Measurements from ENCODE around the gene WDR88. TPM values are rescaled to one million over a fixed set of nuclear protein-coding genes. Genes with fewer than 3 reads are reported as not detected.

WDR88 gene
- total and polyA plus RNA-seq, 2 donors (not counting 1 experiment from before 2014, with no cell fraction given): 0.47 TPM; not detected in 1

- no peaks in the 10 kb centered on the region for H3K9me3 ChIP-seq (ENCODE audit: control extremely low read depth in 1 of 3, control insufficient read depth in 2 of 3, insufficient read depth in 1 of 3, low read length in 2 of 3)
- no peaks in the 10 kb centered on the region for H3K27me3 ChIP-seq (replicated peaks in 1 of 4; ENCODE audit: control extremely low read depth in 1 of 4, control insufficient read depth in 3 of 4, insufficient read depth in 4 of 4, low read length in 3 of 4)
- H3K27ac Mint-ChIP-seq: no peak overlapping the region
- no peaks in the 10 kb centered on the region for H3K27me3 Mint-ChIP-seq
- peaks cover 3% of the 10 kb centered on the region for H3K79me2 ChIP-seq (ENCODE audit: control insufficient read depth, insufficient read depth, low read length)
- no peak overlapping the region for H3K4me2 ChIP-seq (replicated peaks; ENCODE audit: low read depth, low read length, poor library complexity, severe bottlenecking)
- no peak overlapping the region for H3K4me3 Mint-ChIP-seq
- H2AFZ ChIP-seq (ENCODE audit: insufficient read depth, low read depth, low read length, poor library complexity, severe bottlenecking): no peak overlapping the region
- TF ChIP-seq EZH2 (IDR thresholded peaks at IDR 0.05; ENCODE audit: borderline replicate concordance, insufficient read depth, low read depth, low read length, poor library complexity, severe bottlenecking) (no peak), CTCF (IDR thresholded peaks at IDR 0.05) (no peak)
- peaks cover 19 to 56% of the 10 kb centered on the region in 2 experiments for H3K36me3 ChIP-seq (replicated peaks in 1 of 2; ENCODE audit: control extremely low read depth in 1 of 2, control insufficient read depth in 1 of 2, extremely low read depth in 1 of 2, insufficient read depth in 2 of 2, low read length in 1 of 2)
- no peak overlapping the region for H3K9ac ChIP-seq (ENCODE audit: low read length)
- no peaks in the 10 kb centered on the region for H3K4me1 ChIP-seq (ENCODE audit: control insufficient read depth in 2 of 2, insufficient read depth in 2 of 2, low read length in 2 of 2)
- H3K9me3 Mint-ChIP-seq (ENCODE audit: insufficient read depth): no peaks in the 10 kb centered on the region
- no peak overlapping the region for H3K27ac ChIP-seq (ENCODE audit: low read length in 2 of 2)
- no peak overlapping the region for H3K4me3 ChIP-seq (ENCODE audit: control extremely low read depth in 1 of 5, extremely low read depth in 1 of 5, insufficient read depth in 1 of 5, low read depth in 2 of 5, low read length in 4 of 5)
- H4K20me1 ChIP-seq (ENCODE audit: control insufficient read depth, insufficient read depth, low read length, poor library complexity, severe bottlenecking): no peaks in the 10 kb centered on the region
- ChIA-PET CTCF (no interaction called here), POLR2A (no interaction called here)
- 100% methylated on average over 1 of the region's 3 CpGs for WGBS (ENCODE audit: insufficient coverage)
- intact Hi-C loops (cut with micrococcal nuclease): no loop called here
- DNase-seq (no peak), ATAC-seq (ENCODE audit: low read depth) (no peak)
- no peaks in the 10 kb centered on the region for H3K4me1 Mint-ChIP-seq
These were observed 41.7 kb upstream of the WDR88 start for GRCh38 chr19:33090179-33090578.

GRCh38 chr19:33093420-33094210 is 38.3 kb upstream of the WDR88 start:
- Histone ChIP-seq H2AFZ (ENCODE audit: insufficient read depth, low read depth, low read length, poor library complexity, severe bottlenecking) (no peak overlapping the region), H3K9ac (ENCODE audit: low read length) (no peak overlapping the region), H3K27me3 (replicated peaks in 1 of 4; ENCODE audit: control extremely low read depth in 1 of 4, control insufficient read depth in 3 of 4, insufficient read depth in 4 of 4, low read length in 3 of 4) (no peaks in the 10 kb centered on the region), H3K36me3 (replicated peaks in 1 of 2; ENCODE audit: control extremely low read depth in 1 of 2, control insufficient read depth in 1 of 2, extremely low read depth in 1 of 2, insufficient read depth in 2 of 2, low read length in 1 of 2) (peaks cover 19 to 74% of the 10 kb centered on the region in 2 experiments), H3K9me3 (ENCODE audit: control extremely low read depth in 1 of 3, control insufficient read depth in 2 of 3, insufficient read depth in 1 of 3, low read length in 2 of 3) (no peaks in the 10 kb centered on the region), H3K27ac (ENCODE audit: low read length in 2 of 2) (no peak overlapping the region), H3K79me2 (ENCODE audit: control insufficient read depth, insufficient read depth, low read length) (no peaks in the 10 kb centered on the region), H3K4me3 (ENCODE audit: control extremely low read depth in 1 of 5, extremely low read depth in 1 of 5, insufficient read depth in 1 of 5, low read depth in 2 of 5, low read length in 4 of 5) (no peak overlapping the region), H4K20me1 (ENCODE audit: control insufficient read depth, insufficient read depth, low read length, poor library complexity, severe bottlenecking) (no peaks in the 10 kb centered on the region), H3K4me1 (ENCODE audit: control insufficient read depth in 2 of 2, insufficient read depth in 2 of 2, low read length in 2 of 2) (no peaks in the 10 kb centered on the region), H3K4me2 (replicated peaks; ENCODE audit: low read depth, low read length, poor library complexity, severe bottlenecking) (no peak overlapping the region)
- H3K9me3 Mint-ChIP-seq (ENCODE audit: insufficient read depth): no peaks in the 10 kb centered on the region
- ChIA-PET CTCF (interaction anchor here (0.7 kb wide), 1 partner anchor 10 kb away, joined by 3 read pairs; no protein-coding TSS in a partner anchor), POLR2A (no interaction called here)
- 97% methylated on average over 10 of the region's 11 CpGs for WGBS (ENCODE audit: insufficient coverage)
- TF ChIP-seq EZH2 (IDR thresholded peaks at IDR 0.05; ENCODE audit: borderline replicate concordance, insufficient read depth, low read depth, low read length, poor library complexity, severe bottlenecking): no peak
- no peak for TF ChIP-seq CTCF (IDR thresholded peaks at IDR 0.05)
- intact Hi-C loops (cut with micrococcal nuclease): no loop called here
- no peaks in the 10 kb centered on the region for H3K4me1 Mint-ChIP-seq
- no peaks in the 10 kb centered on the region for H3K27me3 Mint-ChIP-seq
- no peak for DNase-seq
- H3K27ac Mint-ChIP-seq: no peak overlapping the region
- H3K4me3 Mint-ChIP-seq: no peak overlapping the region
- ATAC-seq (ENCODE audit: low read depth): no peak
